ENCODE measurements around the gene MND1. TPM values are rescaled to one million over a fixed set of nuclear protein-coding genes. Genes with fewer than 3 reads are reported as not detected.
"Not testable (repeated sequence)": the region's sequence is repeated elsewhere in the genome, so short reads cannot be mapped to it uniquely, and the experiment has no call there.

Gene MND1
- total RNA-seq, 1 donor from 2014 or later: 9.7 TPM

DNA sequence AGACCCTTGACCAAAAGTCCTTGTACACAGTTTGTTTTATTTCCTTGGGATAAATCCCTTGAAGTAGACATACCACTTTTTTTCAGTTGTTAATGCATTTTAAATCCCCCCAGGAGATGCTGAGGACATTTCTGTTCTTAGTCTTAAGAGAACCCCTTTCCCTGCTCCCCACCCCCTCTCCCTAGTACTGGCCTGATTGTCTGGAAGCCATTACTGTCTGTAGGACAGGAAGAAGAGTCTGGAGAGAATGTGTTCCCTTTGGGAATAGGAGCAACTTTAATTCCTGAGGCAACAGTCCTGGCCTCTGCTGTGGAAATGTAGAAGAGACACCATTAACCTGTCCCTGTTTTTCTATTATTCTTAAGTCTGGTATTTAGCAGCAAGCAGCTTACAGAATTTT, 69.4 kb downstream of the MND1 start:
- H3K27ac Mint-ChIP-seq: no peak overlapping the region
- H3K36me3 Mint-ChIP-seq (ENCODE audit: insufficient read depth): no peaks in the 10 kb centered on the region
- no peak overlapping the region for H3K4me3 Mint-ChIP-seq (ENCODE audit: low read depth)
- DNase-seq (ENCODE audit: low spot score, unreplicated experiment): no peak
- H3K27me3 Mint-ChIP-seq: no peaks in the 10 kb centered on the region
- no peaks in the 10 kb centered on the region for H3K9me3 Mint-ChIP-seq (ENCODE audit: low read depth)
- H3K4me1 Mint-ChIP-seq (ENCODE audit: low read depth): no peaks in the 10 kb centered on the region
- no peak for TF ChIP-seq CTCF (IDR thresholded peaks at IDR 0.05; ENCODE audit: unreplicated experiment)

DNA sequence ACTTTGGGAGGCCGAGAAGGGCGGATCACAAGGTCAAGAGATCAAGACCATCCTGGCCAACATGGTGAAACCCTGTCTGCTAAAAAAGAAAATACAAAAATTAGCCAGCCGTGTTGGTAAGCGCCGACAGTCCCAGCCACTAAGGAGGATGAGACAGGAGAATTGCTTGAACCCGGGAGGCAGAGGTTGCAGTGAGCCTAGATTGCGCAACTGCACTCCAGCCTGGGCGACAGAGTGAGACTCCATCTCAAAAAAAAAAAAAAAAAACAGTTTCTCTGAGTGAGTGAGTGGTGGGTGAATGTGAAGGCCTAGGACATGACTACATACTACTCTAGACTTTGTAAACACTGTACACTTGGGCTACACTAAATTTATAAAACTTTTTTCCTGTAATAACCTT, 72.0 kb downstream of the MND1 start:
- not testable (repeated sequence) for H3K9me3 Mint-ChIP-seq (ENCODE audit: low read depth); H3K27me3 Mint-ChIP-seq; H3K4me1 Mint-ChIP-seq (ENCODE audit: low read depth); DNase-seq (ENCODE audit: low spot score, unreplicated experiment); H3K27ac Mint-ChIP-seq; H3K36me3 Mint-ChIP-seq (ENCODE audit: insufficient read depth); H3K4me3 Mint-ChIP-seq (ENCODE audit: low read depth)

DNA sequence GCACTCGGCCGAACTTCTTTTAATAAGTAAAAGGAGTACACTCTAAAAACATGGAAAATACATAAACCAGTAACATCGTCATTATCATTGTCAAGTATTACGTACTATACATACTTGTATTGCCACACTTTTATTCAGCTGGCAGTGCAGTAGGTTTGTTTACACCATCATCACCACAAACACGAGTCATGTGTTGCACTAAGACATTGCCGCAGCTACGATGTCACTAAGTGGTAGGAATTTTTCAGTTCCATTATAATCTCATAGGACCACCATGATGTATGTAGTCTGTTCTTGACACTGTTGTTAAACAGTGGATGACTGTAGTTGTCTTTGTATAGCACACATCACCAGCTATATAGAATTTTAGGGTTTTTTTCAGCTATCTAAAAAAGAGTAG, 73.6 kb downstream of the MND1 start:
- no peak overlapping the region for H3K4me3 Mint-ChIP-seq (ENCODE audit: low read depth)
- H3K27ac Mint-ChIP-seq: no peak overlapping the region
- no peaks in the 10 kb centered on the region for H3K9me3 Mint-ChIP-seq (ENCODE audit: low read depth)
- no peak for TF ChIP-seq CTCF (IDR thresholded peaks at IDR 0.05; ENCODE audit: unreplicated experiment)
- H3K4me1 Mint-ChIP-seq (ENCODE audit: low read depth): no peaks in the 10 kb centered on the region
- H3K27me3 Mint-ChIP-seq: no peaks in the 10 kb centered on the region
- H3K36me3 Mint-ChIP-seq (ENCODE audit: insufficient read depth): no peaks in the 10 kb centered on the region
- DNase-seq (ENCODE audit: low spot score, unreplicated experiment): no peak

- H3K9me3 Mint-ChIP-seq (ENCODE audit: low read depth): no peaks in the 10 kb centered on the region
- H3K27ac Mint-ChIP-seq: no peak overlapping the region
- H3K4me1 Mint-ChIP-seq (ENCODE audit: low read depth): no peaks in the 10 kb centered on the region
- TF ChIP-seq CTCF (IDR thresholded peaks at IDR 0.05; ENCODE audit: unreplicated experiment): no peak
- H3K36me3 Mint-ChIP-seq (ENCODE audit: insufficient read depth): no peaks in the 10 kb centered on the region
- no peak for DNase-seq (ENCODE audit: low spot score, unreplicated experiment)
- H3K27me3 Mint-ChIP-seq: no peaks in the 10 kb centered on the region
- H3K4me3 Mint-ChIP-seq (ENCODE audit: low read depth): no peak overlapping the region
Observed at GRCh38 chr4:153418558-153418957, 74.1 kb downstream of the MND1 start.

GRCh38 chr4:153419029-153419428, 74.5 kb downstream of the MND1 start:
- Mint-ChIP-seq H3K9me3 (ENCODE audit: low read depth) (no peaks in the 10 kb centered on the region), H3K27me3 (no peaks in the 10 kb centered on the region), H3K27ac (no peak overlapping the region), H3K4me3 (ENCODE audit: low read depth) (no peak overlapping the region), H3K36me3 (ENCODE audit: insufficient read depth) (no peaks in the 10 kb centered on the region), H3K4me1 (ENCODE audit: low read depth) (no peaks in the 10 kb centered on the region)
- no peak for TF ChIP-seq CTCF (IDR thresholded peaks at IDR 0.05; ENCODE audit: unreplicated experiment)
- DNase-seq (ENCODE audit: low spot score, unreplicated experiment): no peak

- DNase-seq (ENCODE audit: low spot score, unreplicated experiment): no peak
- no peak for TF ChIP-seq CTCF (IDR thresholded peaks at IDR 0.05; ENCODE audit: unreplicated experiment)
- Mint-ChIP-seq H3K27me3 (no peaks in the 10 kb centered on the region), H3K36me3 (ENCODE audit: insufficient read depth) (no peaks in the 10 kb centered on the region), H3K9me3 (ENCODE audit: low read depth) (no peaks in the 10 kb centered on the region), H3K4me3 (ENCODE audit: low read depth) (no peak overlapping the region), H3K4me1 (ENCODE audit: low read depth) (no peaks in the 10 kb centered on the region), H3K27ac (no peak overlapping the region)
Observed at GRCh38 chr4:153419673-153420278, 75.3 kb downstream of the MND1 start.

All from progenitor cell of endocrine pancreas (in vitro differentiated cells).